Sigmoid colon (tissue), 7 donors: ENCODE results near the gene CEACAM6. TPM values are rescaled to one million over a fixed set of nuclear protein-coding genes. Genes with fewer than 3 reads are reported as not detected.
"Not testable (repeated sequence)": the region's sequence is repeated elsewhere in the genome, so short reads cannot be mapped to it uniquely, and the experiment has no call there.

Source experiments
- DNase-seq: peaks from one replicate; pipeline ENCODE4 v3.0.0-alpha.2; 2019
- H3K27ac ChIP-seq, 4 donors: fragments of 200-600 bp; sonication (generic); one replicate each; pipeline ENCODE4 v1.5.1; 2016 to 2019; ENCODE audit warnings: mild to moderate bottlenecking in 1 of 4
- H3K27me3 ChIP-seq, 3 donors: fragments of 200-600 bp; sonication (generic); one replicate each; pipeline ENCODE4 v1.5.1; 2019; ENCODE audit warnings: mild to moderate bottlenecking in 1 of 3
- H3K36me3 ChIP-seq, 4 donors: fragments of 200-600 bp; sonication (generic); one replicate each; pipeline ENCODE4 v1.5.1; 2016 to 2019
- H3K4me1 ChIP-seq, 4 donors: fragments of 200-600 bp; sonication (generic); one replicate each; pipeline ENCODE4 v1.5.1; 2017 to 2019
- H3K4me3 ChIP-seq, 4 donors: fragments of 200-600 bp; sonication (generic); one replicate each; pipeline ENCODE4 v1.5.1; 2017 to 2019; ENCODE audit warnings: mild to moderate bottlenecking in 2 of 4, moderate library complexity in 1 of 4
- H3K9me3 ChIP-seq, 4 donors: fragments of 200-600 bp in 3 of 4; sonication (generic) in 3 of 4; one replicate each; pipeline versions ENCODE4 v1.5.1 to v1.6.1; 2013 to 2019
- EP300 ChIP-seq, 4 donors: sonication (generic); formaldehyde crosslinking; IDR thresholded peaks; one replicate each; pipeline ENCODE4 v1.6.1; 2017; ENCODE audit warnings: antibody characterized with exemption in 4 of 4
- POLR2A ChIP-seq, 2 donors: fragments of 450-650 bp; IDR thresholded peaks; one replicate each; pipeline ENCODE4 v1.6.1; 2016; ENCODE audit warnings: antibody characterized with exemption in 2 of 2, mild to moderate bottlenecking in 2 of 2, moderate library complexity in 2 of 2
- POLR2AphosphoS5 ChIP-seq, 4 donors: sonication (generic); formaldehyde crosslinking; IDR thresholded peaks; one replicate each; pipeline ENCODE4 v1.6.1; 2017; ENCODE audit warnings: antibody characterized with exemption in 4 of 4
- WGBS, 2 donors: extraction: QIAGEN DNeasy Blood & Tissue Kit; methylation state at CpG; one replicate each; pipeline ENCODE4 v1.1.7; 2013; 5-methylcytosine and 5-hydroxymethylcytosine counted together
- intact Hi-C: fragments of 100-400 bp; cut with DNase I; formaldehyde crosslinking; loops from one replicate; pipeline ENCODE4 v1.15.1; 2023
- polyA plus RNA-seq, 3 donors: library from polyadenylated mRNA; stranded (reverse); fragments of 200-250 nt; gene quantifications; one replicate each; pipeline ENCODE4 v1.2.3, GENCODE V29; 2013
- total RNA-seq, 4 donors: library from RNA; depleted of rRNA; stranded (reverse); fragments of >200 nt; gene quantifications; one replicate each; pipeline ENCODE4 v1.1.0, GENCODE V29; 2016
- TF ChIP-seq, protein P1 (sequence below), 4 experiments: fragments of 450-650 bp in 3 of 4; fragments of 200-600 bp in 1 of 4; IDR thresholded peaks; one replicate each; pipeline ENCODE4 v1.5.1; 2016 to 2019; ENCODE audit warnings: antibody characterized with exemption in 4 of 4, mild to moderate bottlenecking in 3 of 4, moderate library complexity in 2 of 4
- donor health status: healthy with polysubstance abuse.
- donor health status: Bipolar disorder and iron deficiency.
- donor health status: healthy.

The CEACAM6 gene
- total and polyA plus RNA-seq, 7 donors, result 0.27 to 516 (median 18.1) TPM; not detected in 1

DNA sequence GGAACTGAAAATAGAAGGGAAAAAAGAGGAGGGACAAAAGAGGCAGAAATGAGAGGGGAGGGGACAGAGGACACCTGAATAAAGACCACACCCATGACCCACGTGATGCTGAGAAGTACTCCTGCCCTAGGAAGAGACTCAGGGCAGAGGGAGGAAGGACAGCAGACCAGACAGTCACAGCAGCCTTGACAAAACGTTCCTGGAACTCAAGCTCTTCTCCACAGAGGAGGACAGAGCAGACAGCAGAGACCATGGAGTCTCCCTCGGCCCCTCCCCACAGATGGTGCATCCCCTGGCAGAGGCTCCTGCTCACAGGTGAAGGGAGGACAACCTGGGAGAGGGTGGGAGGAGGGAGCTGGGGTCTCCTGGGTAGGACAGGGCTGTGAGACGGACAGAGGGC is 46.8 kb upstream of the CEACAM6 start, which contains the start of gene CEACAM5:
Gene CEACAM5 (plus strand): TSS at position 146 of the 400 bp plus-strand sequence. CDS start 106 bp downstream, at position 252.
- H3K36me3 ChIP-seq, result no peaks in the 10 kb centered on the region
- intact Hi-C loops, result no loop called here
- DNase-seq, result no peak
- WGBS, 2 donors, result 7 to 44% methylated on average over 4 of the region's 4 CpGs
- no peak within 1 kb of the TSS for H3K4me3 ChIP-seq
- TF ChIP-seq POLR2A (IDR thresholded peaks at IDR 0.05) (peak in 1 of 2 donors; percentile 79), POLR2AphosphoS5 (IDR thresholded peaks at IDR 0.05) (peak in 1 of 4 donors; percentile 61), EP300 (IDR thresholded peaks at IDR 0.05) (no peak)
- TF ChIP-seq, protein P1, sequence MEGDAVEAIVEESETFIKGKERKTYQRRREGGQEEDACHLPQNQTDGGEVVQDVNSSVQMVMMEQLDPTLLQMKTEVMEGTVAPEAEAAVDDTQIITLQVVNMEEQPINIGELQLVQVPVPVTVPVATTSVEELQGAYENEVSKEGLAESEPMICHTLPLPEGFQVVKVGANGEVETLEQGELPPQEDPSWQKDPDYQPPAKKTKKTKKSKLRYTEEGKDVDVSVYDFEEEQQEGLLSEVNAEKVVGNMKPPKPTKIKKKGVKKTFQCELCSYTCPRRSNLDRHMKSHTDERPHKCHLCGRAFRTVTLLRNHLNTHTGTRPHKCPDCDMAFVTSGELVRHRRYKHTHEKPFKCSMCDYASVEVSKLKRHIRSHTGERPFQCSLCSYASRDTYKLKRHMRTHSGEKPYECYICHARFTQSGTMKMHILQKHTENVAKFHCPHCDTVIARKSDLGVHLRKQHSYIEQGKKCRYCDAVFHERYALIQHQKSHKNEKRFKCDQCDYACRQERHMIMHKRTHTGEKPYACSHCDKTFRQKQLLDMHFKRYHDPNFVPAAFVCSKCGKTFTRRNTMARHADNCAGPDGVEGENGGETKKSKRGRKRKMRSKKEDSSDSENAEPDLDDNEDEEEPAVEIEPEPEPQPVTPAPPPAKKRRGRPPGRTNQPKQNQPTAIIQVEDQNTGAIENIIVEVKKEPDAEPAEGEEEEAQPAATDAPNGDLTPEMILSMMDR (IDR thresholded peaks at IDR 0.05), result no peak
- no peak within 1 kb of the TSS for H3K27ac ChIP-seq
- no peaks in the 10 kb centered on the region for H3K9me3 ChIP-seq
- H3K4me1 ChIP-seq, result no peaks in the 10 kb centered on the region
- H3K27me3 ChIP-seq, result peaks cover 0 to 36% (median 12%) of the 10 kb centered on the region in 3 donors

DNA sequence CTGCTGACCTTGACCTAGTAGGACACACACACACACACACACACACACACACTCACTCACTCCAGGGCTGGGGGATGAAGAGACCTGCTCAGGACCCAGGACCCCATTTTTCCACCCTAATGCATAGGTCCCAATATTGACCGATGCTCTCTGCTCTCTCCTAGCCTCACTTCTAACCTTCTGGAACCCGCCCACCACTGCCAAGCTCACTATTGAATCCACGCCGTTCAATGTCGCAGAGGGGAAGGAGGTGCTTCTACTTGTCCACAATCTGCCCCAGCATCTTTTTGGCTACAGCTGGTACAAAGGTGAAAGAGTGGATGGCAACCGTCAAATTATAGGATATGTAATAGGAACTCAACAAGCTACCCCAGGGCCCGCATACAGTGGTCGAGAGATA is 45.8 kb upstream of the CEACAM6 start:
- H3K9me3 ChIP-seq, H3K4me1 ChIP-seq, intact Hi-C loops, H3K27ac ChIP-seq, H3K4me3 ChIP-seq, DNase-seq, H3K36me3 ChIP-seq: not testable (repeated sequence)
- WGBS, 2 donors, result 18 to 66% methylated on average over 8 of the region's 8 CpGs
- peaks cover 0 to 31% (median 12%) of the 10 kb centered on the region in 3 donors for H3K27me3 ChIP-seq

DNA sequence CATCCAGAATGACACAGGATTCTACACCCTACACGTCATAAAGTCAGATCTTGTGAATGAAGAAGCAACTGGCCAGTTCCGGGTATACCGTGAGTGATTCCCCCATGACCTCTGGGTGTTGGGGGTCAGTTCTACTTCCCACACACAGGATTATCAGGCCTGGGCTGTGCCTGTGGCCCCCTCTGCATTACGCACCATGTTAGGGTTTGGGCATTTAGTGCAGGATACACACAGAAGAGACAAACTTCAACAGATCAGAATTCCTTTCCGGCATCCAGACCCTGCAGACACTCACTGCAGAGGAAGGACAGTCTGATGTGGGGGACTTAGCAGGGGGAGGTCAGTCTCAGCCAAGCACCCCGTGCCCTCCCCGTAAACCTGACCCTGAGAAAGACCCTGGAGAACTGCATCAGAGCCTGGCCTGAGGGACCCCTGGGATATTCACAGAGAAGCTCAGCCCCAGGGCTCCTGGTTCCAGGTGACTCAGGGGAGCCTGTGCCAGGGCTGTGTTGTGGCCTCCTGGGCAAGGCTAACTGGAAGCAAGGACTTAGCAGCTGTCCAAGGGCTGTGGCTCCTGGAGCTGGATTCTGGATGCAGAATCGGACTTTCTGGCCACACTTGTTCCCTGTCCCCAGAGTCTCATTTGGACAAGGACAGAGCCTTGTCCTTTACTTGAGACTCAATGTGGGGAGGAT is 45.2 kb upstream of the CEACAM6 start:
- no peak for TF ChIP-seq POLR2AphosphoS5 (IDR thresholded peaks at IDR 0.05)
- no peak for TF ChIP-seq POLR2A (IDR thresholded peaks at IDR 0.05)
- TF ChIP-seq, protein P1 (IDR thresholded peaks at IDR 0.05), result no peak
- TF ChIP-seq EP300 (IDR thresholded peaks at IDR 0.05), result no peak
- Histone ChIP-seq H3K27ac (no peak overlapping the region), H3K4me3 (no peak overlapping the region), H3K4me1 (no peaks in the 10 kb centered on the region), H3K36me3 (no peaks in the 10 kb centered on the region), H3K27me3 (peaks cover 0 to 33% (median 12%) of the 10 kb centered on the region in 3 donors), H3K9me3 (no peaks in the 10 kb centered on the region)
- intact Hi-C loops, result no loop called here
- no peak for DNase-seq
- WGBS, 2 donors, result 18 to 67% methylated on average over 8 of the region's 8 CpGs

DNA sequence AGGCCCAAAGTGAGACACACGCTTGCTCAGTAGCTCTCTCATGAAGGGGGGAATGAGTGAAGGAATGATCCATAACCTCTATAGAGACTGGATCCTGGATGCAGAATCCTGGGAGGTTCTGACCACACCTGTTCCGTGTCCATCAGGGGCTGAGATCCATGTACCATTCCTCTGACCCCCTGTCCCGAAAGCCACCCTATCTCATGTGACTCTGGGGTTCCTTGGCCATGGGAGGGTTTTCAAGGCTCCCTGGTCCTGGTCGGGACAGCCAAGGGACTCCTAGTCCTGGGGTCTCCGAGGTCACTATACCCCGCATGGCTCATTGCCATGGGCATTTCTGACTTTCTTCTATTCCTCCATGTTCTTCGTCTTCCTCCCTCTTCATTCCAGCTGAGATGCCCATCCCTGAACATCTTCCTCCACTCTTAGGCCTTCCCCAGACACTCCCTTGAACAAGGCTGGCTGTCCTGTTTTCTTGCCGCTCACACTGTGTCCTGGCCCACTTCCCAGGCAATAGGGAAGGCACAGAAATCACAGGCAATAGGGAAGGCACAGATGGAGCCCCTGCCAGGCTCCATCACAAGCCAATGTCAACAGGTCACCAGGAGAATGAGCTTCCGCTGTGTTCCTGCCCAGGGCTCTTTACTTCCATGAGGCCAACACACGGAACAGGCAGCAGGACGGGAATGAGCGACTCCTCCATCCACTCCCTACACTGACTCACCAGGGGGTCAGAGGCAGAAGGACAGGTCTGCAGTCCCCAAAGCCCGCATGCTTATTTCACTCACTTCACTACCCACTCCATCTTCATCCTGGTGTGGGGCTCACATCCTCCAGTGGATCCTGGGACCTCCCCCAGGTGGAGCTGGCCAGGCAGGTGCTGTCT is 43.7 kb upstream of the CEACAM6 start:
- DNase-seq, result no peak
- WGBS, 2 donors, result 15 to 63% methylated on average over 13 of the region's 13 CpGs
- Histone ChIP-seq H3K4me3 (no peak overlapping the region), H3K4me1 (no peaks in the 10 kb centered on the region), H3K27ac (no peak overlapping the region), H3K9me3 (no peaks in the 10 kb centered on the region), H3K27me3 (peaks cover 0 to 22% (median 7%) of the 10 kb centered on the region in 3 donors), H3K36me3 (no peaks in the 10 kb centered on the region)
- TF ChIP-seq POLR2A (IDR thresholded peaks at IDR 0.05) (no peak), POLR2AphosphoS5 (IDR thresholded peaks at IDR 0.05) (no peak), EP300 (IDR thresholded peaks at IDR 0.05) (no peak)
- TF ChIP-seq, protein P1 (IDR thresholded peaks at IDR 0.05), result no peak
- intact Hi-C loops, result no loop called here

DNA sequence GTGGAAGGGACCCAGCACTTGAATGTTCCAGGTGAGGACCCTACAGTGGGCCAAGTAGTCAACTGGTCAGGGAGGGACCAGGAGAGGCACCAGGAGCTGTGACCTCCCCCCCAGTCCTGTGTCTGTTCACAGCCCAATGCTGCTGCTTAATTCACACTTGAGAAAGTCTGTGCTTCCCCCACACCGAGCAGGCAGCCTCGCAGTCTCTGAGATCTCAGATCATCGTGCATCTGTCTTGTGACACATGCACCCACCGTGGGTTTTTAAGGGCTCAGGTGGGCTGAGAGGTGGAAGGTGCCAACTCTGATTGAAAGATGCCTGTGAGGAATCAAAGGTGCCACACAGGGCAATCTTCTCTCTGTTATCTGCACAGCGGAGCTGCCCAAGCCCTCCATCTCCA is 40.7 kb upstream of the CEACAM6 start:
- Histone ChIP-seq H3K4me3 (no peak overlapping the region), H3K9me3 (no peaks in the 10 kb centered on the region), H3K36me3 (no peaks in the 10 kb centered on the region), H3K27me3 (peaks cover 0 to 6% (median 0%) of the 10 kb centered on the region in 3 donors), H3K27ac (no peak overlapping the region), H3K4me1 (no peaks in the 10 kb centered on the region)
- TF ChIP-seq POLR2AphosphoS5 (IDR thresholded peaks at IDR 0.05), result no peak
- TF ChIP-seq EP300 (IDR thresholded peaks at IDR 0.05), result no peak
- TF ChIP-seq POLR2A (IDR thresholded peaks at IDR 0.05), result no peak
- TF ChIP-seq, protein P1 (IDR thresholded peaks at IDR 0.05), result no peak
- no peak for DNase-seq
- WGBS, 2 donors, result 77 to 83% methylated on average over 5 of the region's 5 CpGs
- intact Hi-C loops, result no loop called here
